ENCODE data around the gene TRIAP1.
"Not testable (repeated sequence)": the region's sequence is repeated elsewhere in the genome, so short reads cannot be mapped to it uniquely, and the experiment has no call there.

GRCh38 chr12:120487552-120487951 lies 41.4 kb upstream of the TRIAP1 start:
- not testable (repeated sequence) for TF ChIP-seq CTCF (IDR thresholded peaks at IDR 0.05; ENCODE audit: poor library complexity); EZH2phosphoT487 (IDR thresholded peaks at IDR 0.05; ENCODE audit: low read depth, severe bottlenecking, unreplicated experiment)
